ENCODE measurements around the gene SIRT6. TPM values are rescaled to one million over a fixed set of nuclear protein-coding genes. Genes with fewer than 3 reads are reported as not detected.
A peak's percentile ranks its signal among the peaks of the same experiment; 100 is the strongest.

SIRT6 gene
- total and polyA plus RNA-seq, 10 of the 15 experiments (the other 5 are each of a cell fraction or from before 2014, with no cell fraction given), result 1.3 to 49.6 (median 24.2) TPM

DNA sequence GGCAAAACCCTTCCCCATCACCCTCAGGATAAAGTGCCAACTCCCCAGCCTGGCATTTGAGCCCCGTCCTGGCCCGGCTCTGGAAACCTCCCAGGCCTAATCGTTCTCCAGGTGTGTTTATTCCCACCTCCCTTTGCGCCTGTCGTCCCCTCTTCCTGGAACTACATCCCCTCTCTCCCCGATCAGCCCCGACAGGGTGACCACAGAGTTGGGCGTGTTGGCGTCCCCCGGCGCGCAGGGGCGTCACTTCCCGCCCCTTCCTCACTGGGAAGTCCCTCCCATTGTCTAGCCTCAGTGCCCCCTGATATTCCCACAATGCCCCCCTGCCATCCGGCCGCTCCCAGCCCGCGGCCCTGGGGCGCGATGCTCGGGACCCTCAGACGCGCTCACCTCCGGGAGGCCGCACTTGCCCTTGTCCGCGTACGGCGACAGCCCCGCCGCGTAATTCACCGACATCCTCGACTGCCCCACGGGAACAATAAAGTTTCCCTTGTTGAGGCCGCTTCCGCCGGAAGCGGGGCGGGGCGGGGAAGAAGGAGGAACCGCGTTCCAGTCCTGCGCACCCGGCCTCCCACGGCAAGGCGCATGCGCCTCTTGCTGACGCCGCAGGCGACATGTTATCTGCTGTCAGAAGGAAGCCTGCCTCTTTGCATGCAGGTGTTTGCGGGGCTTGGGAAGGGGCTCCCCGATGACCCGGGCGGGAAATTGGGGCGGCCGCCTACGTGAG, at the start of gene SIRT6, which contains the start of gene ANKRD24 (continued):
- TF ChIP-seq, protein P1, sequence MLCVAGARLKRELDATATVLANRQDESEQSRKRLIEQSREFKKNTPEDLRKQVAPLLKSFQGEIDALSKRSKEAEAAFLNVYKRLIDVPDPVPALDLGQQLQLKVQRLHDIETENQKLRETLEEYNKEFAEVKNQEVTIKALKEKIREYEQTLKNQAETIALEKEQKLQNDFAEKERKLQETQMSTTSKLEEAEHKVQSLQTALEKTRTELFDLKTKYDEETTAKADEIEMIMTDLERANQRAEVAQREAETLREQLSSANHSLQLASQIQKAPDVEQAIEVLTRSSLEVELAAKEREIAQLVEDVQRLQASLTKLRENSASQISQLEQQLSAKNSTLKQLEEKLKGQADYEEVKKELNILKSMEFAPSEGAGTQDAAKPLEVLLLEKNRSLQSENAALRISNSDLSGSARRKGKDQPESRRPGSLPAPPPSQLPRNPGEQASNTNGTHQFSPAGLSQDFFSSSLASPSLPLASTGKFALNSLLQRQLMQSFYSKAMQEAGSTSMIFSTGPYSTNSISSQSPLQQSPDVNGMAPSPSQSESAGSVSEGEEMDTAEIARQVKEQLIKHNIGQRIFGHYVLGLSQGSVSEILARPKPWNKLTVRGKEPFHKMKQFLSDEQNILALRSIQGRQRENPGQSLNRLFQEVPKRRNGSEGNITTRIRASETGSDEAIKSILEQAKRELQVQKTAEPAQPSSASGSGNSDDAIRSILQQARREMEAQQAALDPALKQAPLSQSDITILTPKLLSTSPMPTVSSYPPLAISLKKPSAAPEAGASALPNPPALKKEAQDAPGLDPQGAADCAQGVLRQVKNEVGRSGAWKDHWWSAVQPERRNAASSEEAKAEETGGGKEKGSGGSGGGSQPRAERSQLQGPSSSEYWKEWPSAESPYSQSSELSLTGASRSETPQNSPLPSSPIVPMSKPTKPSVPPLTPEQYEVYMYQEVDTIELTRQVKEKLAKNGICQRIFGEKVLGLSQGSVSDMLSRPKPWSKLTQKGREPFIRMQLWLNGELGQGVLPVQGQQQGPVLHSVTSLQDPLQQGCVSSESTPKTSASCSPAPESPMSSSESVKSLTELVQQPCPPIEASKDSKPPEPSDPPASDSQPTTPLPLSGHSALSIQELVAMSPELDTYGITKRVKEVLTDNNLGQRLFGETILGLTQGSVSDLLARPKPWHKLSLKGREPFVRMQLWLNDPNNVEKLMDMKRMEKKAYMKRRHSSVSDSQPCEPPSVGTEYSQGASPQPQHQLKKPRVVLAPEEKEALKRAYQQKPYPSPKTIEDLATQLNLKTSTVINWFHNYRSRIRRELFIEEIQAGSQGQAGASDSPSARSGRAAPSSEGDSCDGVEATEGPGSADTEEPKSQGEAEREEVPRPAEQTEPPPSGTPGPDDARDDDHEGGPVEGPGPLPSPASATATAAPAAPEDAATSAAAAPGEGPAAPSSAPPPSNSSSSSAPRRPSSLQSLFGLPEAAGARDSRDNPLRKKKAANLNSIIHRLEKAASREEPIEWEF (IDR thresholded peaks at IDR 0.05; ENCODE audit: insufficient replicate concordance, low read depth, low read length), result no peak
- TF ChIP-seq, protein P2, sequence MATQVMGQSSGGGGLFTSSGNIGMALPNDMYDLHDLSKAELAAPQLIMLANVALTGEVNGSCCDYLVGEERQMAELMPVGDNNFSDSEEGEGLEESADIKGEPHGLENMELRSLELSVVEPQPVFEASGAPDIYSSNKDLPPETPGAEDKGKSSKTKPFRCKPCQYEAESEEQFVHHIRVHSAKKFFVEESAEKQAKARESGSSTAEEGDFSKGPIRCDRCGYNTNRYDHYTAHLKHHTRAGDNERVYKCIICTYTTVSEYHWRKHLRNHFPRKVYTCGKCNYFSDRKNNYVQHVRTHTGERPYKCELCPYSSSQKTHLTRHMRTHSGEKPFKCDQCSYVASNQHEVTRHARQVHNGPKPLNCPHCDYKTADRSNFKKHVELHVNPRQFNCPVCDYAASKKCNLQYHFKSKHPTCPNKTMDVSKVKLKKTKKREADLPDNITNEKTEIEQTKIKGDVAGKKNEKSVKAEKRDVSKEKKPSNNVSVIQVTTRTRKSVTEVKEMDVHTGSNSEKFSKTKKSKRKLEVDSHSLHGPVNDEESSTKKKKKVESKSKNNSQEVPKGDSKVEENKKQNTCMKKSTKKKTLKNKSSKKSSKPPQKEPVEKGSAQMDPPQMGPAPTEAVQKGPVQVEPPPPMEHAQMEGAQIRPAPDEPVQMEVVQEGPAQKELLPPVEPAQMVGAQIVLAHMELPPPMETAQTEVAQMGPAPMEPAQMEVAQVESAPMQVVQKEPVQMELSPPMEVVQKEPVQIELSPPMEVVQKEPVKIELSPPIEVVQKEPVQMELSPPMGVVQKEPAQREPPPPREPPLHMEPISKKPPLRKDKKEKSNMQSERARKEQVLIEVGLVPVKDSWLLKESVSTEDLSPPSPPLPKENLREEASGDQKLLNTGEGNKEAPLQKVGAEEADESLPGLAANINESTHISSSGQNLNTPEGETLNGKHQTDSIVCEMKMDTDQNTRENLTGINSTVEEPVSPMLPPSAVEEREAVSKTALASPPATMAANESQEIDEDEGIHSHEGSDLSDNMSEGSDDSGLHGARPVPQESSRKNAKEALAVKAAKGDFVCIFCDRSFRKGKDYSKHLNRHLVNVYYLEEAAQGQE (IDR thresholded peaks at IDR 0.05; ENCODE audit: low read depth, low read length), result no peak
- TF ChIP-seq TCF3 (IDR thresholded peaks at IDR 0.05; ENCODE audit: borderline replicate concordance, insufficient read depth, low read depth, low read length), result no peak
- TF ChIP-seq, protein P3, sequence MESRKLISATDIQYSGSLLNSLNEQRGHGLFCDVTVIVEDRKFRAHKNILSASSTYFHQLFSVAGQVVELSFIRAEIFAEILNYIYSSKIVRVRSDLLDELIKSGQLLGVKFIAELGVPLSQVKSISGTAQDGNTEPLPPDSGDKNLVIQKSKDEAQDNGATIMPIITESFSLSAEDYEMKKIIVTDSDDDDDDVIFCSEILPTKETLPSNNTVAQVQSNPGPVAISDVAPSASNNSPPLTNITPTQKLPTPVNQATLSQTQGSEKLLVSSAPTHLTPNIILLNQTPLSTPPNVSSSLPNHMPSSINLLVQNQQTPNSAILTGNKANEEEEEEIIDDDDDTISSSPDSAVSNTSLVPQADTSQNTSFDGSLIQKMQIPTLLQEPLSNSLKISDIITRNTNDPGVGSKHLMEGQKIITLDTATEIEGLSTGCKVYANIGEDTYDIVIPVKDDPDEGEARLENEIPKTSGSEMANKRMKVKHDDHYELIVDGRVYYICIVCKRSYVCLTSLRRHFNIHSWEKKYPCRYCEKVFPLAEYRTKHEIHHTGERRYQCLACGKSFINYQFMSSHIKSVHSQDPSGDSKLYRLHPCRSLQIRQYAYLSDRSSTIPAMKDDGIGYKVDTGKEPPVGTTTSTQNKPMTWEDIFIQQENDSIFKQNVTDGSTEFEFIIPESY (IDR thresholded peaks at IDR 0.05), result no peak
- no peak for TF ChIP-seq CBX5 (IDR thresholded peaks at IDR 0.05; ENCODE audit: low read depth)
- TF ChIP-seq RCOR1 (conservative IDR thresholded peaks at IDR 0.05; ENCODE audit: low read depth, low read length), result peak; percentile 77; the same call in 1 of the 2 replicates
- no peak for TF ChIP-seq WRNIP1 (IDR thresholded peaks at IDR 0.05; ENCODE audit: borderline replicate concordance, low read depth, low read length)
- no peak for TF ChIP-seq MTA3 (IDR thresholded peaks at IDR 0.05; ENCODE audit: borderline replicate concordance, low read length)
- TF ChIP-seq MXI1 (IDR thresholded peaks at IDR 0.05; ENCODE audit: low read depth, low read length), result peak; percentile 90
- TF ChIP-seq RUNX3 (IDR thresholded peaks at IDR 0.05; ENCODE audit: low read length), result peak; percentile 72
- TF ChIP-seq POU2F2 (IDR thresholded peaks at IDR 0.05; ENCODE audit: borderline replicate concordance, low read depth, low read length), result peak; percentile 66; the same call in 1 of the 3 replicates
- TF ChIP-seq EGR1 (IDR thresholded peaks at IDR 0.05; ENCODE audit: borderline replicate concordance in 1 of 2, low read depth in 2 of 2, low read length in 2 of 2), result peak in 1 of 2 experiments; percentile 11; a peak in 1 of 3 replicates
- TF ChIP-seq, protein P4, sequence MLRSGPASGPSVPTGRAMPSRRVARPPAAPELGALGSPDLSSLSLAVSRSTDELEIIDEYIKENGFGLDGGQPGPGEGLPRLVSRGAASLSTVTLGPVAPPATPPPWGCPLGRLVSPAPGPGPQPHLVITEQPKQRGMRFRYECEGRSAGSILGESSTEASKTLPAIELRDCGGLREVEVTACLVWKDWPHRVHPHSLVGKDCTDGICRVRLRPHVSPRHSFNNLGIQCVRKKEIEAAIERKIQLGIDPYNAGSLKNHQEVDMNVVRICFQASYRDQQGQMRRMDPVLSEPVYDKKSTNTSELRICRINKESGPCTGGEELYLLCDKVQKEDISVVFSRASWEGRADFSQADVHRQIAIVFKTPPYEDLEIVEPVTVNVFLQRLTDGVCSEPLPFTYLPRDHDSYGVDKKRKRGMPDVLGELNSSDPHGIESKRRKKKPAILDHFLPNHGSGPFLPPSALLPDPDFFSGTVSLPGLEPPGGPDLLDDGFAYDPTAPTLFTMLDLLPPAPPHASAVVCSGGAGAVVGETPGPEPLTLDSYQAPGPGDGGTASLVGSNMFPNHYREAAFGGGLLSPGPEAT (IDR thresholded peaks at IDR 0.05; ENCODE audit: low read depth), result peak; percentile 90
- TF ChIP-seq ETV6 (conservative IDR thresholded peaks at IDR 0.05 in 1 of 2, IDR thresholded peaks at IDR 0.05 in 1 of 2; ENCODE audit: borderline replicate concordance in 1 of 2, low read depth in 1 of 2), result peak in 1 of 2 experiments; percentile 72; a peak in 1 of 4 replicates
- no peak for TF ChIP-seq RAD51 (IDR thresholded peaks at IDR 0.05)
